Muscle layer of duodenum (tissue), 2 donors: ENCODE data around the gene BOLA3.

ENCODE experiments used
- H3K27ac ChIP-seq: one replicate; pipeline ENCODE4 v1.7.0; 2013; ENCODE audit warnings: mild to moderate bottlenecking, low read length
- H3K27me3 ChIP-seq: one replicate; pipeline ENCODE4 v1.7.0; 2013; ENCODE audit warnings: low read depth, mild to moderate bottlenecking, control low read depth, low read length
- H3K36me3 ChIP-seq, 2 donors: one replicate each; pipeline ENCODE4 v1.7.0; 2013; ENCODE audit warnings: low read length in 2 of 2, control low read depth in 1 of 2, mild to moderate bottlenecking in 1 of 2; ENCODE audit not compliant: insufficient read depth in 2 of 2, control insufficient read depth in 1 of 2
- H3K4me1 ChIP-seq, 2 donors: one replicate each; pipeline ENCODE4 v1.7.0; 2013; ENCODE audit warnings: low read length in 2 of 2, mild to moderate bottlenecking in 2 of 2, control low read depth in 1 of 2, moderate library complexity in 1 of 2; ENCODE audit not compliant: insufficient read depth in 2 of 2, control insufficient read depth in 1 of 2
- H3K4me3 ChIP-seq, 2 donors: one replicate each; pipeline ENCODE4 v1.7.0; 2013; ENCODE audit warnings: low read length in 2 of 2, low read depth in 1 of 2, mild to moderate bottlenecking in 1 of 2
- H3K9me3 ChIP-seq, 2 donors: one replicate each; pipeline ENCODE4 v1.7.0; 2013; ENCODE audit warnings: low read length in 2 of 2, control low read depth in 1 of 2, mild to moderate bottlenecking in 1 of 2; ENCODE audit not compliant: control insufficient read depth in 1 of 2
- donor health status: healthy.

Gene BOLA3

GRCh38 chr2:74099835-74100234, 47.9 kb downstream of the BOLA3 start:
- H3K27me3 ChIP-seq: no peaks in the 10 kb centered on the region
- H3K36me3 ChIP-seq: peaks cover 26 to 47% of the 10 kb centered on the region in 2 donors
- no peak overlapping the region for H3K4me3 ChIP-seq

GRCh38 chr2:74099271-74099670, 48.4 kb downstream of the BOLA3 start:
- Histone ChIP-seq H3K27me3 (no peaks in the 10 kb centered on the region), H3K9me3 (no peaks in the 10 kb centered on the region), H3K36me3 (peaks cover 31 to 50% of the 10 kb centered on the region in 2 donors), H3K4me3 (no peak overlapping the region), H3K27ac (no peak overlapping the region), H3K4me1 (no peaks in the 10 kb centered on the region)

More at GRCh38 chr2:74099835-74100234, 47.9 kb downstream of the BOLA3 start:
- Histone ChIP-seq H3K4me1 (no peaks in the 10 kb centered on the region), H3K27ac (no peak overlapping the region), H3K9me3 (no peaks in the 10 kb centered on the region)

- H3K4me3 ChIP-seq: no peak overlapping the region
- H3K9me3 ChIP-seq: no peaks in the 10 kb centered on the region
- H3K36me3 ChIP-seq: peaks cover 46 to 63% of the 10 kb centered on the region in 2 donors
- H3K27me3 ChIP-seq: no peaks in the 10 kb centered on the region
- no peak overlapping the region for H3K27ac ChIP-seq
- no peaks in the 10 kb centered on the region for H3K4me1 ChIP-seq
These were observed 50.1 kb downstream of the BOLA3 start for GRCh38 chr2:74097574-74097973.

GRCh38 chr2:74096052-74096451, 51.7 kb downstream of the BOLA3 start:
- no peaks in the 10 kb centered on the region for H3K4me1 ChIP-seq
- H3K36me3 ChIP-seq: peaks cover 49 to 60% of the 10 kb centered on the region in 2 donors
- H3K4me3 ChIP-seq: no peak overlapping the region
- no peak overlapping the region for H3K27ac ChIP-seq
- no peaks in the 10 kb centered on the region for H3K9me3 ChIP-seq
- no peaks in the 10 kb centered on the region for H3K27me3 ChIP-seq

- H3K27ac ChIP-seq: no peak overlapping the region
- no peak overlapping the region for H3K4me3 ChIP-seq
- no peaks in the 10 kb centered on the region for H3K27me3 ChIP-seq
- no peaks in the 10 kb centered on the region for H3K9me3 ChIP-seq
- H3K4me1 ChIP-seq: no peaks in the 10 kb centered on the region
- H3K36me3 ChIP-seq: peaks cover 49 to 60% of the 10 kb centered on the region in 2 donors
These were observed 52.1 kb downstream of the BOLA3 start for GRCh38 chr2:74095632-74096031.

- Histone ChIP-seq H3K27ac (no peak overlapping the region), H3K9me3 (no peaks in the 10 kb centered on the region), H3K27me3 (no peaks in the 10 kb centered on the region), H3K4me3 (no peak overlapping the region), H3K4me1 (no peaks in the 10 kb centered on the region), H3K36me3 (peaks cover 50 to 57% of the 10 kb centered on the region in 2 donors)
These were observed 53.4 kb downstream of the BOLA3 start for GRCh38 chr2:74094291-74094690.

GRCh38 chr2:74093840-74094239, 53.9 kb downstream of the BOLA3 start:
- peaks cover 47 to 53% of the 10 kb centered on the region in 2 donors for H3K36me3 ChIP-seq
- no peaks in the 10 kb centered on the region for H3K27me3 ChIP-seq
- no peaks in the 10 kb centered on the region for H3K4me1 ChIP-seq
- no peaks in the 10 kb centered on the region for H3K9me3 ChIP-seq
- H3K27ac ChIP-seq: no peak overlapping the region
- no peak overlapping the region for H3K4me3 ChIP-seq

- Histone ChIP-seq H3K27ac (no peak overlapping the region), H3K4me3 (no peak overlapping the region), H3K36me3 (peaks cover 47 to 53% of the 10 kb centered on the region in 2 donors), H3K9me3 (no peaks in the 10 kb centered on the region), H3K4me1 (no peaks in the 10 kb centered on the region), H3K27me3 (no peaks in the 10 kb centered on the region)
These were observed 54.3 kb downstream of the BOLA3 start for GRCh38 chr2:74093426-74093825.

- H3K27me3 ChIP-seq: no peaks in the 10 kb centered on the region
- no peak overlapping the region for H3K4me3 ChIP-seq
- no peaks in the 10 kb centered on the region for H3K4me1 ChIP-seq
- H3K9me3 ChIP-seq: no peaks in the 10 kb centered on the region
- peaks cover 54 to 60% of the 10 kb centered on the region in 2 donors for H3K36me3 ChIP-seq
- no peak overlapping the region for H3K27ac ChIP-seq
These were observed 55.4 kb downstream of the BOLA3 start for GRCh38 chr2:74092275-74092674.

GRCh38 chr2:74091391-74091790, 56.3 kb downstream of the BOLA3 start:
- Histone ChIP-seq H3K27me3 (no peaks in the 10 kb centered on the region), H3K4me1 (no peaks in the 10 kb centered on the region), H3K9me3 (no peaks in the 10 kb centered on the region), H3K4me3 (no peak overlapping the region), H3K36me3 (peaks cover 59 to 60% of the 10 kb centered on the region in 2 donors), H3K27ac (no peak overlapping the region)

GRCh38 chr2:74089816-74090745, 57.6 kb downstream of the BOLA3 start:
- H3K4me1 ChIP-seq: no peaks in the 10 kb centered on the region
- no peak overlapping the region for H3K4me3 ChIP-seq
- peaks cover 52 to 57% of the 10 kb centered on the region in 2 donors for H3K36me3 ChIP-seq
- H3K9me3 ChIP-seq: no peaks in the 10 kb centered on the region
- no peaks in the 10 kb centered on the region for H3K27me3 ChIP-seq
- H3K27ac ChIP-seq: no peak overlapping the region
